ENCODE data around the gene RPL3. TPM values are rescaled to one million over a fixed set of nuclear protein-coding genes. Genes with fewer than 3 reads are reported as not detected.
"Not testable (repeated sequence)": the region's sequence is repeated elsewhere in the genome, so short reads cannot be mapped to it uniquely, and the experiment has no call there.

The RPL3 gene
- total RNA-seq, 1 experiment from 2014 or later, result 3,009 TPM

- TF ChIP-seq CTCF (IDR thresholded peaks at IDR 0.05) (no peak), ZNF416 (CRISPR knock-in tag; IDR thresholded peaks at IDR 0.05) (no peak), ZNF317 (CRISPR knock-in tag; IDR thresholded peaks at IDR 0.05; ENCODE audit: borderline replicate concordance, low read depth) (no peak), SMAD3 (CRISPR knock-in tag; IDR thresholded peaks at IDR 0.05; ENCODE audit: borderline replicate concordance) (no peak), HMGA2 (CRISPR knock-in tag; IDR thresholded peaks at IDR 0.05) (no peak), MAX (CRISPR knock-in tag; IDR thresholded peaks at IDR 0.05) (no peak), GTF2I (CRISPR knock-in tag; conservative IDR thresholded peaks at IDR 0.05) (no peak), TCF7 (CRISPR knock-in tag; IDR thresholded peaks at IDR 0.05; ENCODE audit: low read depth) (no peak), OVOL2 (CRISPR knock-in tag; IDR thresholded peaks at IDR 0.05; ENCODE audit: borderline replicate concordance) (no peak)
These were observed 37.0 kb upstream of the RPL3 start (continued) for GRCh38 chr22:39356464-39356863.

- H3K27me3 Mint-ChIP-seq (ENCODE audit: low read depth); H3K9me3 Mint-ChIP-seq; H3K27ac Mint-ChIP-seq; ATAC-seq; CTCF ChIA-PET; H3K36me3 Mint-ChIP-seq; POLR2A ChIA-PET; H3K4me3 Mint-ChIP-seq; DNase-seq (ENCODE audit: low spot score): not testable (repeated sequence)
- H3K4me1 Mint-ChIP-seq, result peaks cover 32% of the 10 kb centered on the region
These were observed 36.4 kb upstream of the RPL3 start for GRCh38 chr22:39355805-39356204.

GRCh38 chr22:39355080-39355479, 35.7 kb upstream of the RPL3 start:
- ChIA-PET CTCF (interaction anchor here (0.7 to 4.1 kb wide), 2 partner anchors 12 to 24 kb away, joined by 3 to 20 read pairs; no protein-coding TSS in a partner anchor), POLR2A (interaction anchor here (0.6 kb wide), 1 partner anchor 241 kb away, joined by 9 read pairs; no protein-coding TSS in a partner anchor)
- H3K9me3 Mint-ChIP-seq, result no peaks in the 10 kb centered on the region
- H3K4me3 Mint-ChIP-seq, result no peak overlapping the region
- TF ChIP-seq ZNF232 (CRISPR knock-in tag; IDR thresholded peaks at IDR 0.05), result no peak
- TF ChIP-seq GABPB1 (CRISPR knock-in tag; IDR thresholded peaks at IDR 0.05), result no peak
- no peak for TF ChIP-seq CREB1 (CRISPR knock-in tag; IDR thresholded peaks at IDR 0.05)
- TF ChIP-seq EMX1 (CRISPR knock-in tag; IDR thresholded peaks at IDR 0.05), result no peak
- no peak for TF ChIP-seq ESRRA (CRISPR knock-in tag; IDR thresholded peaks at IDR 0.05; ENCODE audit: borderline replicate concordance)
- no peak for TF ChIP-seq JUN (CRISPR knock-in tag; IDR thresholded peaks at IDR 0.05)
- TF ChIP-seq FOXJ3 (CRISPR knock-in tag; IDR thresholded peaks at IDR 0.05; ENCODE audit: borderline replicate concordance), result no peak
- DNase-seq (ENCODE audit: low spot score) (no peak), ATAC-seq (no peak)
- no peak overlapping the region for H3K27ac Mint-ChIP-seq
- H3K4me1 Mint-ChIP-seq, result peaks cover 28% of the 10 kb centered on the region
- H3K36me3 Mint-ChIP-seq, result peaks cover 5% of the 10 kb centered on the region
- no peaks in the 10 kb centered on the region; the same call in 1 of the 2 replicates for H3K27me3 Mint-ChIP-seq (ENCODE audit: low read depth)

- Mint-ChIP-seq H3K36me3 (peaks cover 2% of the 10 kb centered on the region), H3K27ac (peak overlapping the region; percentile 21; the same call in 1 of the 2 replicates), H3K27me3 (ENCODE audit: low read depth) (peaks cover 4% of the 10 kb centered on the region), H3K4me3 (no peak overlapping the region), H3K9me3 (no peaks in the 10 kb centered on the region), H3K4me1 (peaks cover 29% of the 10 kb centered on the region)
- no peak for DNase-seq (ENCODE audit: low spot score)
- ChIA-PET POLR2A (no interaction called here), CTCF (interaction anchor here (0.9 to 4.1 kb wide), 5 partner anchors 10 to 143 kb away, joined by 3 to 20 read pairs (median 3); no protein-coding TSS in a partner anchor)
- TF ChIP-seq CBFB (CRISPR knock-in tag; IDR thresholded peaks at IDR 0.05; ENCODE audit: low read depth), result no peak
- no peak for TF ChIP-seq ZNF416 (CRISPR knock-in tag; IDR thresholded peaks at IDR 0.05)
- TF ChIP-seq CREM (CRISPR knock-in tag; IDR thresholded peaks at IDR 0.05), result no peak
- TF ChIP-seq ZNF121 (CRISPR knock-in tag; IDR thresholded peaks at IDR 0.05), result peak; percentile 88
- TF ChIP-seq PREB (CRISPR knock-in tag; IDR thresholded peaks at IDR 0.05; ENCODE audit: borderline replicate concordance), result no peak
- no peak for TF ChIP-seq SP1 (CRISPR knock-in tag; conservative IDR thresholded peaks at IDR 0.05)
- TF ChIP-seq ZNF232 (CRISPR knock-in tag; IDR thresholded peaks at IDR 0.05), result no peak
- TF ChIP-seq ATF6 (CRISPR knock-in tag; IDR thresholded peaks at IDR 0.05), result no peak
- TF ChIP-seq ZNF263 (CRISPR knock-in tag; IDR thresholded peaks at IDR 0.05; ENCODE audit: low read depth), result no peak
- ATAC-seq, result no peak
These were observed 33.9 kb upstream of the RPL3 start for GRCh38 chr22:39353346-39353745.
